ENCODE data around the gene MT1H. TPM values are rescaled to one million over a fixed set of nuclear protein-coding genes. Genes with fewer than 3 reads are reported as not detected.

The MT1H gene
- total RNA-seq, 1 experiment from 2014 or later, result not detected

DNA sequence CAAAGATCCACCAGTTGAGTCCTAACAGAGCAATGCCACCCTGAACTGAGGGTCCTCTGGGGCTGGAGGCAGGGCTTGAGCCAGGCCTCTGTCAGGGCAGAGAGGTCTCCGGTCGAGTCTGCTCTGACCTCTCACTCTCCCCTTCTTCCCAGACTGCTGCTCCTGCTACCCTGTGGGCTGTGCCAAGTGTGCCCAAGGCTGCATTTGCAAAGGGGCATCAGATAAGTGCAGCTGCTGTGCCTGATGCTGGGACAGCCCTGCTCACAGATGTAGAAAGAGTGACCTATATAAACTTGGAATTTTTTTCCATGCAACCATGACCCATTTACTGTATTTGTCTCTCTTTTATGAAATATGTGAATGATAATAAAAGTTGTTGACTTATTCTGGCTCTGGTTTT lies 20.3 kb upstream of the MT1H start:
- intact Hi-C loops (cut with micrococcal nuclease), result no loop called here
- Histone ChIP-seq H3K27me3 (ENCODE audit: insufficient read depth, low read length) (no peaks in the 10 kb centered on the region), H3K79me2 (ENCODE audit: insufficient read depth, low read length) (no peaks in the 10 kb centered on the region), H3K4me3 (replicated peaks in 1 of 2; ENCODE audit: low read depth in 1 of 2, low read length in 2 of 2) (no peak overlapping the region), H4K20me1 (ENCODE audit: insufficient read depth) (no peaks in the 10 kb centered on the region), H3K4me1 (ENCODE audit: control insufficient read depth in 1 of 2, insufficient read depth in 2 of 2, low read length in 2 of 2) (peaks cover 12 to 23% of the 10 kb centered on the region in 2 experiments), H3K9ac (ENCODE audit: low read length) (no peak overlapping the region), H2AFZ (ENCODE audit: low read depth, low read length, poor library complexity, severe bottlenecking) (no peak overlapping the region), H3K27ac (ENCODE audit: low read depth, low read length) (no peak overlapping the region), H3K36me3 (ENCODE audit: control insufficient read depth in 1 of 2, insufficient read depth in 2 of 2, low read length in 2 of 2) (no peaks in the 10 kb centered on the region), H3K9me2 (ENCODE audit: insufficient read depth) (no peaks in the 10 kb centered on the region), H3K9me3 (ENCODE audit: control insufficient read depth in 1 of 2, insufficient read depth in 1 of 2, low read depth in 1 of 2, low read length in 2 of 2) (no peaks in the 10 kb centered on the region), H3K4me2 (ENCODE audit: low read length) (no peak overlapping the region)
- ATAC-seq, result no peak
- no peak for DNase-seq (ENCODE audit: low read depth, low spot score)
- ChIA-PET POLR2A (no interaction called here), RAD21 (ENCODE audit: low non-redundant PET in 1 of 2, low total read pairs in 2 of 2, uncharacterized antibody in 2 of 2, unreplicated experiment in 2 of 2) (no interaction called here), CTCF (no interaction called here)
- no peak for TF ChIP-seq CBX3 (IDR thresholded peaks at IDR 0.05; ENCODE audit: low read depth)
- BruUV-seq (replicated peaks), result no TSS peak

DNA sequence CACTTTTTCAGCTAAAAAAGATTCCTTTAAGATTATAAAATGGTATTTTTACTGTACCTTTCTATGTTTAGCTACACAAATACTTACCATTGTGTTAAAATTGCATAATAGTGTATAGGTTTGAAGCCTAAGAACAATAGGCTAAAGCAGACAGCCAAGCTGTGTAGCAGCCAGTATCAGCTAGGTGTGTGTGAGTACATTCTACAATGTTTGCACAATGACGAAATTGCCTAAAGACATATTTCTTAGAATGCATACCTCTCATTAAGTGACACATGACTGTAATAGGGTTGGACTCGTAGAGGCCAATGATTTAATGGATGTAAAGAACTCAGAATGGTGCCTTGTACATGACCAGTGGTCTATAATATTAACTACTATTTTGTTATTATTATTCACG lies 19.8 kb upstream of the MT1H start:
- Histone ChIP-seq H3K9me2 (ENCODE audit: insufficient read depth) (no peaks in the 10 kb centered on the region), H3K9me3 (ENCODE audit: control insufficient read depth in 1 of 2, insufficient read depth in 1 of 2, low read depth in 1 of 2, low read length in 2 of 2) (no peaks in the 10 kb centered on the region), H3K27ac (ENCODE audit: low read depth, low read length) (no peak overlapping the region), H2AFZ (ENCODE audit: low read depth, low read length, poor library complexity, severe bottlenecking) (no peak overlapping the region), H4K20me1 (ENCODE audit: insufficient read depth) (no peaks in the 10 kb centered on the region), H3K79me2 (ENCODE audit: insufficient read depth, low read length) (no peaks in the 10 kb centered on the region), H3K27me3 (ENCODE audit: insufficient read depth, low read length) (no peaks in the 10 kb centered on the region), H3K4me1 (ENCODE audit: control insufficient read depth in 1 of 2, insufficient read depth in 2 of 2, low read length in 2 of 2) (peaks cover 16 to 25% of the 10 kb centered on the region in 2 experiments), H3K4me2 (ENCODE audit: low read length) (no peak overlapping the region), H3K4me3 (replicated peaks in 1 of 2; ENCODE audit: low read depth in 1 of 2, low read length in 2 of 2) (no peak overlapping the region), H3K36me3 (ENCODE audit: control insufficient read depth in 1 of 2, insufficient read depth in 2 of 2, low read length in 2 of 2) (no peaks in the 10 kb centered on the region), H3K9ac (ENCODE audit: low read length) (no peak overlapping the region)
- no TSS peak for BruUV-seq (replicated peaks)
- DNase-seq (ENCODE audit: low read depth, low spot score) (no peak), ATAC-seq (no peak)
- TF ChIP-seq, protein P1, sequence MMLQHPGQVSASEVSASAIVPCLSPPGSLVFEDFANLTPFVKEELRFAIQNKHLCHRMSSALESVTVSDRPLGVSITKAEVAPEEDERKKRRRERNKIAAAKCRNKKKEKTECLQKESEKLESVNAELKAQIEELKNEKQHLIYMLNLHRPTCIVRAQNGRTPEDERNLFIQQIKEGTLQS (IDR thresholded peaks at IDR 0.05), result no peak
- ChIA-PET CTCF (no interaction called here), POLR2A (no interaction called here), RAD21 (ENCODE audit: low non-redundant PET in 1 of 2, low total read pairs in 2 of 2, uncharacterized antibody in 2 of 2, unreplicated experiment in 2 of 2) (no interaction called here)
- intact Hi-C loops (cut with micrococcal nuclease), result no loop called here

DNA sequence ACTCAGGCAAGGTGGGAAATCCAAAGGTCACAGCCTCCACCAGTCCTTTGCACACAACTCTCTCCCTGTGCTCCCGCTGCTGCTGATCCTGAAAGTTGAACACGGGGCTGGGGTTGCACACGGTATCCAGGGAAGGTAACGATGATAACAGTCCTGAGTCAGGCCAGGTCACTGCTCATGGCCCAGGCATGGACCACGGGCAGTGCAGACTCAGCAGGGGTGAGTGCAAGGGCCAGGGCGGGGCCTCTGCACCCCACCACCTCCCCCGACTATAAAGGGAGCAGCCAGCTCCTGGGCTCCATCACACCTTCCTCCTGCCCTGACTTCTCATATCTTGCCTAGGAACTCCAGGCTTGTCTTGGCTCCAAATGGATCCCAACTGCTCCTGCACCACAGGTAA lies 18.0 kb upstream of the MT1H start, which contains the start of gene MT1B:
Gene MT1B, plus strand, starts transcription at position 301 of the 400 bp plus-strand sequence. Its CDS starts 68 bp downstream, at position 369.
- POLR2A ChIA-PET, result interaction anchor here (1.8 kb wide), 1 partner anchor 8 kb away, joined by 6 read pairs; no protein-coding TSS in a partner anchor

More for the DNA sequence above, 18.0 kb upstream of the MT1H start, which contains the start of gene MT1B:
- TF ChIP-seq POLR2AphosphoS5 (IDR thresholded peaks at IDR 0.05; ENCODE audit: low read depth, low read length), result no peak
- TF ChIP-seq, protein P2, sequence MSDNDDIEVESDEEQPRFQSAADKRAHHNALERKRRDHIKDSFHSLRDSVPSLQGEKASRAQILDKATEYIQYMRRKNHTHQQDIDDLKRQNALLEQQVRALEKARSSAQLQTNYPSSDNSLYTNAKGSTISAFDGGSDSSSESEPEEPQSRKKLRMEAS (IDR thresholded peaks at IDR 0.05), result no peak
- no peak for TF ChIP-seq FOSL1 (IDR thresholded peaks at IDR 0.05; ENCODE audit: low read depth)
- no peak for TF ChIP-seq SRF (IDR thresholded peaks at IDR 0.05; ENCODE audit: low read depth)
- TF ChIP-seq YY1 (IDR thresholded peaks at IDR 0.05; ENCODE audit: extremely low read depth, insufficient replicate concordance, low read depth, low read length), result no peak
- TF ChIP-seq SIN3A (IDR thresholded peaks at IDR 0.05; ENCODE audit: low read depth), result no peak
- TF ChIP-seq EZH2 (IDR thresholded peaks at IDR 0.05), result no peak
- no peak for TF ChIP-seq POLR2A (IDR thresholded peaks at IDR 0.05; ENCODE audit: borderline replicate concordance, extremely low read depth, insufficient read depth, insufficient read length)
- no peak for TF ChIP-seq ZNF274 (IDR thresholded peaks at IDR 0.05; ENCODE audit: low read depth, low read length)
- TF ChIP-seq, protein P3, sequence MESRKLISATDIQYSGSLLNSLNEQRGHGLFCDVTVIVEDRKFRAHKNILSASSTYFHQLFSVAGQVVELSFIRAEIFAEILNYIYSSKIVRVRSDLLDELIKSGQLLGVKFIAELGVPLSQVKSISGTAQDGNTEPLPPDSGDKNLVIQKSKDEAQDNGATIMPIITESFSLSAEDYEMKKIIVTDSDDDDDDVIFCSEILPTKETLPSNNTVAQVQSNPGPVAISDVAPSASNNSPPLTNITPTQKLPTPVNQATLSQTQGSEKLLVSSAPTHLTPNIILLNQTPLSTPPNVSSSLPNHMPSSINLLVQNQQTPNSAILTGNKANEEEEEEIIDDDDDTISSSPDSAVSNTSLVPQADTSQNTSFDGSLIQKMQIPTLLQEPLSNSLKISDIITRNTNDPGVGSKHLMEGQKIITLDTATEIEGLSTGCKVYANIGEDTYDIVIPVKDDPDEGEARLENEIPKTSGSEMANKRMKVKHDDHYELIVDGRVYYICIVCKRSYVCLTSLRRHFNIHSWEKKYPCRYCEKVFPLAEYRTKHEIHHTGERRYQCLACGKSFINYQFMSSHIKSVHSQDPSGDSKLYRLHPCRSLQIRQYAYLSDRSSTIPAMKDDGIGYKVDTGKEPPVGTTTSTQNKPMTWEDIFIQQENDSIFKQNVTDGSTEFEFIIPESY (IDR thresholded peaks at IDR 0.05; ENCODE audit: extremely low read depth, insufficient replicate concordance, low read length), result no peak
- TF ChIP-seq EGR1 (IDR thresholded peaks at IDR 0.05; ENCODE audit: low read depth), result no peak
- no peak for TF ChIP-seq ZFX (IDR thresholded peaks at IDR 0.05)
- TF ChIP-seq CBX3 (IDR thresholded peaks at IDR 0.05; ENCODE audit: low read depth), result no peak
- H3K9me2 ChIP-seq (ENCODE audit: insufficient read depth), result no peaks in the 10 kb centered on the region
- peaks cover 18 to 32% of the 10 kb centered on the region in 2 experiments for H3K4me1 ChIP-seq (ENCODE audit: control insufficient read depth in 1 of 2, insufficient read depth in 2 of 2, low read length in 2 of 2)
- DNase-seq (ENCODE audit: low read depth, low spot score) (no peak), ATAC-seq (no peak)
- no peaks in the 10 kb centered on the region for H4K20me1 ChIP-seq (ENCODE audit: insufficient read depth)
- H3K4me3 ChIP-seq (replicated peaks in 1 of 2; ENCODE audit: low read depth in 1 of 2, low read length in 2 of 2), result no peak within 1 kb of the TSS
- BruUV-seq (replicated peaks), result no TSS peak
- H2AFZ ChIP-seq (ENCODE audit: low read depth, low read length, poor library complexity, severe bottlenecking), result no peak within 1 kb of the TSS
- H3K4me2 ChIP-seq (ENCODE audit: low read length), result no peak within 1 kb of the TSS
- no peaks in the 10 kb centered on the region for H3K27me3 ChIP-seq (ENCODE audit: insufficient read depth, low read length)
- no peaks in the 10 kb centered on the region for H3K79me2 ChIP-seq (ENCODE audit: insufficient read depth, low read length)
- ChIA-PET RAD21 (ENCODE audit: low non-redundant PET in 1 of 2, low total read pairs in 2 of 2, uncharacterized antibody in 2 of 2, unreplicated experiment in 2 of 2) (no interaction called here), CTCF (no interaction called here)
- no peak within 1 kb of the TSS for H3K9ac ChIP-seq (ENCODE audit: low read length)
- H3K9me3 ChIP-seq (ENCODE audit: control insufficient read depth in 1 of 2, insufficient read depth in 1 of 2, low read depth in 1 of 2, low read length in 2 of 2), result no peaks in the 10 kb centered on the region
- no peaks in the 10 kb centered on the region for H3K36me3 ChIP-seq (ENCODE audit: control insufficient read depth in 1 of 2, insufficient read depth in 2 of 2, low read length in 2 of 2)
- no peak within 1 kb of the TSS for H3K27ac ChIP-seq (ENCODE audit: low read depth, low read length)
- intact Hi-C loops (cut with micrococcal nuclease), result no loop called here

Measured in HCT116 (cell line).